ENCODE results near the gene SYT14. TPM values are rescaled to one million over a fixed set of nuclear protein-coding genes. Genes with fewer than 3 reads are reported as not detected.
"Not testable (repeated sequence)": the region's sequence is repeated elsewhere in the genome, so short reads cannot be mapped to it uniquely, and the experiment has no call there.

SYT14 gene
- polyA plus RNA-seq, 3 donors = not detected

- no peaks in the 10 kb centered on the region for H3K36me3 ChIP-seq (replicated peaks in 1 of 2; ENCODE audit: control insufficient read depth in 1 of 2, insufficient read depth in 2 of 2, low read length in 2 of 2)
- no peaks in the 10 kb centered on the region for H4K20me1 ChIP-seq (ENCODE audit: insufficient read depth, low read length)
- intact Hi-C loops (cut with micrococcal nuclease) = no loop called here
- H3K27me3 ChIP-seq (ENCODE audit: control insufficient read depth in 2 of 2, insufficient read depth in 2 of 2, low read length in 2 of 2) = no peaks in the 10 kb centered on the region
- H3K79me2 ChIP-seq (ENCODE audit: insufficient read depth, low read length) = no peaks in the 10 kb centered on the region
- H3K27ac ChIP-seq (ENCODE audit: low read depth in 1 of 2, low read length in 2 of 2) = no peak overlapping the region
- Mint-ChIP-seq H3K36me3 (no peaks in the 10 kb centered on the region), H3K4me3 (no peak overlapping the region), H3K27ac (no peak overlapping the region), H3K4me1 (no peaks in the 10 kb centered on the region), H3K27me3 (ENCODE audit: low read depth in 3 of 3) (peaks cover 0 to 4% (median 2%) of the 10 kb centered on the region in 3 donors), H3K9me3 (peaks cover 0 to 3% (median 0%) of the 10 kb centered on the region in 7 donors)
- DNase-seq = no peak
- H3K9me3 ChIP-seq (replicated peaks in 1 of 2; ENCODE audit: control insufficient read depth in 1 of 2, insufficient read depth in 1 of 2, low read length in 2 of 2) = no peaks in the 10 kb centered on the region
- H2AFZ ChIP-seq (ENCODE audit: insufficient read depth, low read depth, low read length, poor library complexity, severe bottlenecking) = no peak overlapping the region
- WGBS (ENCODE audit: insufficient coverage) = no CpG with 5 or more reads among the region's 2 CpGs
- no peak overlapping the region for H3K4me3 ChIP-seq (replicated peaks in 1 of 3; ENCODE audit: low read depth in 2 of 3, low read length in 3 of 3)
- H3K4me1 ChIP-seq (ENCODE audit: control insufficient read depth in 1 of 2, insufficient read depth in 2 of 2, low read length in 2 of 2) = no peaks in the 10 kb centered on the region
- no peak overlapping the region for H3K4me2 ChIP-seq (replicated peaks; ENCODE audit: extremely low read depth, low read length, poor library complexity, severe bottlenecking)
- H3K9ac ChIP-seq (ENCODE audit: insufficient read depth, low read length, poor library complexity, severe bottlenecking) = no peak overlapping the region
- no peak for TF ChIP-seq CTCF (IDR thresholded peaks at IDR 0.05)
Observed at GRCh38 chr1:209901211-209901610, 36.8 kb upstream of the SYT14 start.

- intact Hi-C loops (cut with micrococcal nuclease); H3K27ac ChIP-seq (ENCODE audit: low read depth in 1 of 2, low read length in 2 of 2); H3K9me3 ChIP-seq (replicated peaks in 1 of 2; ENCODE audit: control insufficient read depth in 1 of 2, insufficient read depth in 1 of 2, low read length in 2 of 2); H3K9me3 Mint-ChIP-seq; H3K4me3 Mint-ChIP-seq; H3K27me3 Mint-ChIP-seq (ENCODE audit: low read depth in 3 of 3); H3K4me3 ChIP-seq (replicated peaks in 1 of 3; ENCODE audit: low read depth in 2 of 3, low read length in 3 of 3); H3K9ac ChIP-seq (ENCODE audit: insufficient read depth, low read length, poor library complexity, severe bottlenecking); H3K36me3 Mint-ChIP-seq; H3K36me3 ChIP-seq (replicated peaks in 1 of 2; ENCODE audit: control insufficient read depth in 1 of 2, insufficient read depth in 2 of 2, low read length in 2 of 2); DNase-seq; H4K20me1 ChIP-seq (ENCODE audit: insufficient read depth, low read length); H2AFZ ChIP-seq (ENCODE audit: insufficient read depth, low read depth, low read length, poor library complexity, severe bottlenecking); H3K4me1 Mint-ChIP-seq; H3K79me2 ChIP-seq (ENCODE audit: insufficient read depth, low read length); H3K4me2 ChIP-seq (replicated peaks; ENCODE audit: extremely low read depth, low read length, poor library complexity, severe bottlenecking); H3K27ac Mint-ChIP-seq; H3K4me1 ChIP-seq (ENCODE audit: control insufficient read depth in 1 of 2, insufficient read depth in 2 of 2, low read length in 2 of 2); H3K27me3 ChIP-seq (ENCODE audit: control insufficient read depth in 2 of 2, insufficient read depth in 2 of 2, low read length in 2 of 2): not testable (repeated sequence)
- no CpG with 5 or more reads among the region's 1 CpG for WGBS (ENCODE audit: insufficient coverage)
Observed at GRCh38 chr1:209904774-209905173, 33.2 kb upstream of the SYT14 start.

All from CD14-positive monocyte (primary cell).